ENCODE results near the gene SNF8. TPM values are rescaled to one million over a fixed set of nuclear protein-coding genes. Genes with fewer than 3 reads are reported as not detected.

SNF8 gene
- total RNA-seq, 1 experiment from 2014 or later = 129 TPM

DNA sequence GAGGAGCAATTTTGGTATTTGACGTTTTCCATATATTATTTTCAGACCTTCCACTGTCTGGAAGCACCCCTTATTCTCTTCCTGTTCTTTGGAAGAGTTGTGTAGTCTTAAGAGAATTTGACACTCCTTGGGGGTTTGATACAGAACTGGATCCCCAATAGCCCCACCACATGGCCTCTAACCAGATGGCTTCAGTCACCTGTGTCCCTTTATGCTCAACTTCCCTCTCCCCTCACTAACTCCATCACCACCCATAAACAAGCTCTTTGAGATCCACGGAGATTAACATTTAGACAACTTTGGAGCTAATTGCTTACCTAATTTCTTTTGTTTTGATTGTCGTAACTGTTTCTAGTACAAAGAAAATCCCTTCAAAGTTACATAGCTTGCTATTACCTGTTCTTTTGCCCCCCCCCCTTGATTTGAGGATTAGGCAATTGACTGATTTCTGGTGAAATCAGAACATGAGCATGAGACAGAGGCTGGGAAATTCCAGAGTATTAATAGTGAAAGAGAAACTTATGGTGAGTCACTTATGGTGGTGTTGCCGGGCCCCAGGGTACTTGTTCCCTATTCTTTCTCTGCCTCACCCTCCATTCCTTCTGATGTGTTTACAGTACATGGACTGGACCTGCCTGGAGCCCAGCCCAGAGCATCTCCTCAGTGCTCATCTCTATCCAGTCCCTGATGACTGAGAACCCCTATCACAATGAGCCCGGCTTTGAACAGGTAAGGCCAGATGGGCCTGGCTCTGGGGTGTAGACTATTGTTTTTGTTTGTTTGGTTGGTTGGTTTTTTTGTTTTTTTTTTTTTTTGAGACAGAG is 29.0 kb downstream of the SNF8 start:
- H4K5ac ChIP-seq (ENCODE audit: insufficient read length, low read depth, low read length) = no peak overlapping the region
- H3K4ac ChIP-seq (ENCODE audit: low read depth, low read length) = no peak overlapping the region
- H2BK12ac ChIP-seq (ENCODE audit: insufficient read length, low read depth, low read length) = no peak overlapping the region
- no peak overlapping the region for H2BK20ac ChIP-seq (ENCODE audit: low read depth, low read length, poor library complexity, severe bottlenecking)
- H2BK15ac ChIP-seq (ENCODE audit: low read depth, low read length) = no peak overlapping the region
- no peaks in the 10 kb centered on the region for H3K9me3 ChIP-seq (ENCODE audit: control insufficient read depth, low read depth, low read length)
- DNase-seq = no peak
- peak overlapping the region in 1 of 3 experiments; percentile 70; a peak in 1 of 7 replicates for H3K27ac Mint-ChIP-seq
- WGBS (ENCODE audit: extremely low coverage, insufficient read length, low lambda C conversion rate) = no CpG with 5 or more reads among the region's 5 CpGs
- H3K18ac ChIP-seq (ENCODE audit: insufficient read length, low read depth, low read length) = no peak overlapping the region
- TF ChIP-seq, protein P1, sequence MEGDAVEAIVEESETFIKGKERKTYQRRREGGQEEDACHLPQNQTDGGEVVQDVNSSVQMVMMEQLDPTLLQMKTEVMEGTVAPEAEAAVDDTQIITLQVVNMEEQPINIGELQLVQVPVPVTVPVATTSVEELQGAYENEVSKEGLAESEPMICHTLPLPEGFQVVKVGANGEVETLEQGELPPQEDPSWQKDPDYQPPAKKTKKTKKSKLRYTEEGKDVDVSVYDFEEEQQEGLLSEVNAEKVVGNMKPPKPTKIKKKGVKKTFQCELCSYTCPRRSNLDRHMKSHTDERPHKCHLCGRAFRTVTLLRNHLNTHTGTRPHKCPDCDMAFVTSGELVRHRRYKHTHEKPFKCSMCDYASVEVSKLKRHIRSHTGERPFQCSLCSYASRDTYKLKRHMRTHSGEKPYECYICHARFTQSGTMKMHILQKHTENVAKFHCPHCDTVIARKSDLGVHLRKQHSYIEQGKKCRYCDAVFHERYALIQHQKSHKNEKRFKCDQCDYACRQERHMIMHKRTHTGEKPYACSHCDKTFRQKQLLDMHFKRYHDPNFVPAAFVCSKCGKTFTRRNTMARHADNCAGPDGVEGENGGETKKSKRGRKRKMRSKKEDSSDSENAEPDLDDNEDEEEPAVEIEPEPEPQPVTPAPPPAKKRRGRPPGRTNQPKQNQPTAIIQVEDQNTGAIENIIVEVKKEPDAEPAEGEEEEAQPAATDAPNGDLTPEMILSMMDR (conservative IDR thresholded peaks at IDR 0.05) = no peak
- peaks cover 1 to 5% of the 10 kb centered on the region in 2 experiments for H3K4me1 Mint-ChIP-seq
- peaks cover 20% of the 10 kb centered on the region; the same call in 1 of the 2 replicates for H3K79me2 ChIP-seq (ENCODE audit: insufficient read depth, low read length)
- no peak overlapping the region for H4K8ac ChIP-seq (replicated peaks; ENCODE audit: insufficient read length, low read depth, low read length)
- no peak overlapping the region for H3K4me3 Mint-ChIP-seq
- peaks cover 43 to 93% (median 91%) of the 10 kb centered on the region in 3 experiments; a peak in 6 of 7 replicates for H3K36me3 Mint-ChIP-seq (ENCODE audit: insufficient read depth in 1 of 3, low read depth in 3 of 3)
- H3K23ac ChIP-seq (ENCODE audit: insufficient read length, low read depth, low read length) = no peak overlapping the region
- no peaks in the 10 kb centered on the region for H3K9me3 Mint-ChIP-seq
- no peaks in the 10 kb centered on the region for H3K23me2 ChIP-seq (ENCODE audit: insufficient read length, low read depth, low read length, poor library complexity, severe bottlenecking)
- no peak overlapping the region for H4K91ac ChIP-seq (ENCODE audit: insufficient read length, low read depth, low read length)
- no peak overlapping the region for H3K56ac ChIP-seq (ENCODE audit: insufficient read length, low read depth, low read length)
- H3K27me3 ChIP-seq (ENCODE audit: insufficient read depth, low read length) = no peaks in the 10 kb centered on the region
- no peaks in the 10 kb centered on the region for H3K4me1 ChIP-seq (ENCODE audit: insufficient read depth, low read length)
- peaks cover 25% of the 10 kb centered on the region for H3K79me1 ChIP-seq (ENCODE audit: insufficient read depth, low read depth, low read length, poor library complexity, severe bottlenecking)
- no peak overlapping the region for H3K9ac ChIP-seq (ENCODE audit: extremely low read depth, insufficient read length, low read length)
- no peaks in the 10 kb centered on the region for H4K20me1 ChIP-seq (ENCODE audit: control insufficient read depth, insufficient read depth, insufficient read length)
- H2BK5ac ChIP-seq (ENCODE audit: insufficient read length, low read length) = no peak overlapping the region
- H2AFZ ChIP-seq (ENCODE audit: low read length) = no peak overlapping the region
- H3K27ac ChIP-seq (ENCODE audit: insufficient read length, low read depth, low read length) = no peak overlapping the region
- no peak overlapping the region for H2BK120ac ChIP-seq (ENCODE audit: low read depth, low read length, poor library complexity, severe bottlenecking)
- H2AK5ac ChIP-seq (ENCODE audit: insufficient read length, low read length) = no peak overlapping the region
- H3T11ph ChIP-seq (ENCODE audit: low read length) = no peak overlapping the region
- H3K14ac ChIP-seq (ENCODE audit: insufficient read depth, low read length) = no peak overlapping the region
- no peak overlapping the region for H3K4me2 ChIP-seq (ENCODE audit: insufficient read depth, insufficient read length, low read length)
- no peaks in the 10 kb centered on the region for H3K27me3 Mint-ChIP-seq (ENCODE audit: low read depth)
